ENCODE measurements around the gene ZNF37A. TPM values are rescaled to one million over a fixed set of nuclear protein-coding genes. Genes with fewer than 3 reads are reported as not detected.
"Not testable (repeated sequence)": the region's sequence is repeated elsewhere in the genome, so short reads cannot be mapped to it uniquely, and the experiment has no call there.

Gene ZNF37A
- total RNA-seq, 2 donors from 2014 or later: 8.3 to 9.1 TPM

DNA sequence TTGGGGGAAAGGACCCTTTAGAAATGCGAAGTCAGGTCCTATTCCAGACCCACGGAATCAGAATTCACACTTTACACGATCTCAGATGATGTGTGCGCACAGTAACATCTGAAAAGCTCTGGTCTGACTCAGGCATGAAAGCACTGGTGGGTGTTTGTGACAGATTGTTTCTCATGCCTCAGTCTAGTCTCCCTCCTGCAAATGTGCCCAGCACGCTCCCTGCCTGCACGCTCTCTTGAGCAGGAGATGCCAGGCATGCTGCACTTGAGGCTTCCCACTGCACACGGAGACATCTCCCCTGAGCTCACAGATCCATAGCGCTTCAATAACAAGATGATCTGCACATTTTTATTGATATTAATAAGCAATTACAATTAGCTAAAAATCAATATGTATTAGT is 23.6 kb upstream of the ZNF37A start:
- intact Hi-C loops (cut with DNase I): no loop called here
- Histone ChIP-seq H3K4me1 (no peaks in the 10 kb centered on the region), H3K27me3 (no peaks in the 10 kb centered on the region), H3K9ac (ENCODE audit: low read depth in 2 of 2, low read length in 2 of 2) (no peak overlapping the region), H3K4me3 (no peak overlapping the region), H3K36me3 (no peaks in the 10 kb centered on the region), H3K9me3 (no peaks in the 10 kb centered on the region), H3K27ac (no peak overlapping the region)
- TF ChIP-seq, protein P1, sequence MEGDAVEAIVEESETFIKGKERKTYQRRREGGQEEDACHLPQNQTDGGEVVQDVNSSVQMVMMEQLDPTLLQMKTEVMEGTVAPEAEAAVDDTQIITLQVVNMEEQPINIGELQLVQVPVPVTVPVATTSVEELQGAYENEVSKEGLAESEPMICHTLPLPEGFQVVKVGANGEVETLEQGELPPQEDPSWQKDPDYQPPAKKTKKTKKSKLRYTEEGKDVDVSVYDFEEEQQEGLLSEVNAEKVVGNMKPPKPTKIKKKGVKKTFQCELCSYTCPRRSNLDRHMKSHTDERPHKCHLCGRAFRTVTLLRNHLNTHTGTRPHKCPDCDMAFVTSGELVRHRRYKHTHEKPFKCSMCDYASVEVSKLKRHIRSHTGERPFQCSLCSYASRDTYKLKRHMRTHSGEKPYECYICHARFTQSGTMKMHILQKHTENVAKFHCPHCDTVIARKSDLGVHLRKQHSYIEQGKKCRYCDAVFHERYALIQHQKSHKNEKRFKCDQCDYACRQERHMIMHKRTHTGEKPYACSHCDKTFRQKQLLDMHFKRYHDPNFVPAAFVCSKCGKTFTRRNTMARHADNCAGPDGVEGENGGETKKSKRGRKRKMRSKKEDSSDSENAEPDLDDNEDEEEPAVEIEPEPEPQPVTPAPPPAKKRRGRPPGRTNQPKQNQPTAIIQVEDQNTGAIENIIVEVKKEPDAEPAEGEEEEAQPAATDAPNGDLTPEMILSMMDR (IDR thresholded peaks at IDR 0.05): no peak
- no peak for DNase-seq

DNA sequence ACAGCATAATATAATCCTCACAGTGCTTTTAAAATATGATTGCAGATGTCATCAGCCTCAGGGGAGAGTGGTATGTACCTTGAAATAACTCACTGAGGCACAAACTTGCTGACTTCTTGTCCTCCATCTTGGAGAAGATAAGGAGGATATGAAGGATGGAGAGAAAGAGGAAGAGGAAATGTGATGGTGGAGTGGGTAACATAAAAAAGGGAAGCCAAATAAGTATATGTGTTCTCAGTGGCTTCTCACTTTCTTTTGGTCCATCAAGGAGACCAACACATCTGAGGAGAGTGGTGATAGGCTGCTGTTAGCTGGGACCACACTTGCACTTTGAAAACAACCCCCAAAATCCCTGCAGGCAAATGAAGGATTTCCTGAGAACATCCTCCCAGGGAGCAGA is 21.6 kb upstream of the ZNF37A start:
- Histone ChIP-seq H3K9me3 (no peaks in the 10 kb centered on the region), H3K36me3 (no peaks in the 10 kb centered on the region), H3K4me1 (no peaks in the 10 kb centered on the region), H3K4me3 (no peak overlapping the region), H3K9ac (ENCODE audit: low read depth in 2 of 2, low read length in 2 of 2) (no peak overlapping the region), H3K27ac (no peak overlapping the region), H3K27me3 (no peaks in the 10 kb centered on the region)
- TF ChIP-seq, protein P1 (IDR thresholded peaks at IDR 0.05): no peak
- intact Hi-C loops (cut with DNase I): no loop called here
- DNase-seq: no peak

DNA sequence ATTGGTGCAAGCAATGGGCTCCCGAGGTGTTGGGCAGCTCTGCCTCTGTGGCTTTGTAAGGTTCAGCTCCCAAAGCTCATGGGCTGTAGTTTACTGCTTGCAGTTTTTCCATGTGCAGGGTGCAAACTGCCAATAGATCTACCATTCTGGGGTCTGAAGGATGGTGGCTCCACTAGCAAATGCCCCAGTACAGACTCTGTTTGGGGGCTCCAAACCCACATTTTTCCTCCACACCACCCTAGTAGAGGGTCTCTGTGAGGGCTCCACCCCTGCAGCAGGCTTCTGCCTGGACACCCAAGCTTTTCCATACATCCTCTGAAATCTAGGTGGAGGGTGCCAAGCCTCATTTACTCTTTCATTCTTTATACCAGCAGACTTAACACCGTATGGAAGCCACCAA is 17.4 kb upstream of the ZNF37A start:
- no peaks in the 10 kb centered on the region for H3K27me3 ChIP-seq
- H3K27ac ChIP-seq: no peak overlapping the region
- TF ChIP-seq, protein P1 (IDR thresholded peaks at IDR 0.05): no peak

DNA sequence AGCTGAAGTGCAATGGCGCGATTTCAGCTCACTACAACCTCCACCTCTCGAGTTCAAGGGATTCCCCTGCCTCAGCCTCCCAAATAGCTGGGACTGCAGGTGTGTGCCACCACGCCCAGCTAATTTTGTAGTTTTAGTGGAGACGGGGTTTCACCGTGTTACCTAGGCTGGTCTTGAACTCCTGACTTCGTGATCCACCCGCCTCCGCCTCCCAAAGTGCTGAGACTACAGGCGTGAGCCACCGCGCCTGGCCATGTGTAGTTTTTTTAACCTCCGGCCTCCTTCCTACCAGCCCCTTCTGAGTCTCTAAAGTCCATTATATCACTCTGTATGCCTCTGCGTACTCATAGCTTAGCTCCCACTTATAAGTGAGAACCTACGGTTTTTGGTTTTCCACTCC is 819 bp upstream of the ZNF37A start:
- peak overlapping the region; percentile 90 for H3K4me3 ChIP-seq
- not testable (repeated sequence) for H3K9ac ChIP-seq (ENCODE audit: low read depth in 2 of 2, low read length in 2 of 2); DNase-seq; H3K4me1 ChIP-seq; H3K27me3 ChIP-seq; H3K27ac ChIP-seq; H3K36me3 ChIP-seq; H3K9me3 ChIP-seq
- intact Hi-C loops (cut with DNase I): loop anchor here (5.0 to 10.0 kb wide), 3 partner anchors 79 to 239 kb away; partner anchors contain the start of genes ZNF248, ZNF25 and ZNF33A

More for the DNA sequence above, 17.4 kb upstream of the ZNF37A start:
- intact Hi-C loops (cut with DNase I): no loop called here
- H3K4me1 ChIP-seq: no peaks in the 10 kb centered on the region
- no peak overlapping the region for H3K9ac ChIP-seq (ENCODE audit: low read depth in 2 of 2, low read length in 2 of 2)
- no peaks in the 10 kb centered on the region for H3K9me3 ChIP-seq
- no peak overlapping the region for H3K4me3 ChIP-seq
- H3K36me3 ChIP-seq: no peaks in the 10 kb centered on the region
- DNase-seq: no peak

DNA sequence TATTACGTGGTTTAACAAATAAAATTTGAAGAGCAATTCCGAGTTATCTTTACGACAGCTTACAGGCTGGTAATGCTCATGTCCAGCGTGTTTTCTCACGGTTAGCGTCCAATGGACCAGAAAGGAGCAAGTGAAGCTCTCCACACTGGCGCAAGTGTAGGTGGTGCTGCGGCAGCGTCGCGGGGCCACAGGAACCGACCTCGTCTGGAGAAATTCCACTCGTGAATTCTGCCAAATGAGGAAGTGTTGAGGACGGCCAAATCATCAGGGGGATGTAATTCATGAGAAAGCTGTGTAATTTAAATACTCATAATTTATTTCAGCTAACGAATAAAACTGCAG is 350 bp upstream of the ZNF37A start:
- intact Hi-C loops (cut with DNase I): loop anchor here (5.0 to 10.0 kb wide), 3 partner anchors 79 to 239 kb away; partner anchors contain the start of genes ZNF248, ZNF25 and ZNF33A
- no peaks in the 10 kb centered on the region for H3K4me1 ChIP-seq
- no peaks in the 10 kb centered on the region for H3K36me3 ChIP-seq
- peak overlapping the region; percentile 19 to 66 for H3K9ac ChIP-seq (ENCODE audit: low read depth in 2 of 2, low read length in 2 of 2)
- no peaks in the 10 kb centered on the region for H3K27me3 ChIP-seq
- TF ChIP-seq, protein P1 (IDR thresholded peaks at IDR 0.05): no peak
- H3K27ac ChIP-seq: no peak overlapping the region
- no peak for DNase-seq
- no peaks in the 10 kb centered on the region for H3K9me3 ChIP-seq
- H3K4me3 ChIP-seq: peak overlapping the region; percentile 90

DNA sequence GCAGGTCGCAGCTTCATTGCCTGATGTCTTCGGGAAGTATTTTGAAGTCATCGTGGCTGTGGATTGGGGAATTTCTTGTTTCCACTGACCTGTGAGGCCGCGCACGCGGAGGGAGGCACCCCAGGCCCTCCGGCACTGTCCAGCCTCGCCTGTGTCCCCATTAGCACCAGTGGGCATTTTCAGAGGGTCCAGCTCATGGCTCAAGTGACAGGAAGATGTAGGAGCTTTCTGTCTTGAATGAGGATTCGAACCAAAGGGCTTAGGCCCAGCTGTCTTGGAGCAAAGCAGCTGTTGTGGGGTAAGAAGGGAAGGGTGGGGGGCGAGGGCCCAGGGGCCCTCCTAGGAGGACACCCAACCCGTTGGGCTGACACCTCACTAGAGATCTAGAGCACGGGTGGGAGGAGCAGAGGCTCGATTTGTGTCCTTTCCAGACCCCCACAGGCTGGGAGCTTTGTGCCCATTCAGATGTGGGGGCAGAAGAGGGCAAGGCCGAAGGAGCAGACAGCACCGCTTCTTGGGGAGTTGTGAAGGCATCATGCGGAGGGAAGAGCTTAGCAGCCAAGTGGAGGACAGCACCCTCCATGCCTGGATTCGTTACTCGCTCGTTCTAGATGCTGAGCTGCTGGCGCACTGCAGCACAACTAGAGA is 914 bp downstream of the ZNF37A start:
- H3K36me3 ChIP-seq: no peaks in the 10 kb centered on the region
- TF ChIP-seq, protein P1 (IDR thresholded peaks at IDR 0.05): no peak
- no peaks in the 10 kb centered on the region for H3K9me3 ChIP-seq
- intact Hi-C loops (cut with DNase I): loop anchor here (5.0 to 10.0 kb wide), 3 partner anchors 80 to 240 kb away; partner anchors contain the start of genes ZNF248, ZNF25 and ZNF33A
- H3K4me3 ChIP-seq: peak overlapping the region; percentile 90
- peak overlapping the region; percentile 76 to 88 for H3K9ac ChIP-seq (ENCODE audit: low read depth in 2 of 2, low read length in 2 of 2)
- H3K27me3 ChIP-seq: no peaks in the 10 kb centered on the region
- H3K4me1 ChIP-seq: no peaks in the 10 kb centered on the region
- H3K27ac ChIP-seq: peak overlapping the region; percentile 87
- DNase-seq: peak; percentile 19

Measured in colonic mucosa (tissue), 4 donors.